HG03139 (cell line): Measurements from ENCODE around the gene MAP3K21.

Experiments used
- ATAC-seq: cut with Tn5 transposase; IDR thresholded peaks from one replicate; pipeline ENCODE4 v1.9.1; 2021; ENCODE audit not compliant: unreplicated experiment

MAP3K21 gene

GRCh38 chr1:233433436-233434210 is 106.1 kb downstream of the MAP3K21 start:
- no peak for ATAC-seq
